Inflammatory macrophage treated with lipopolysaccharide for 4 hours (primary cell): ENCODE measurements around the gene B3GAT1.
A peak's percentile ranks its signal among the peaks of the same experiment; 100 is the strongest.
"Not testable (repeated sequence)": the region's sequence is repeated elsewhere in the genome, so short reads cannot be mapped to it uniquely, and the experiment has no call there.

Experiments
- DNase-seq: peaks from one replicate; pipeline ENCODE4 v3.0.0-alpha.2; 2020

Gene B3GAT1

GRCh38 chr11:134352111-134352510, 59.9 kb downstream of the B3GAT1 start:
- DNase-seq: no peak

GRCh38 chr11:134350381-134350780, 61.7 kb downstream of the B3GAT1 start:
- no peak for DNase-seq

GRCh38 chr11:134349802-134350355, 62.2 kb downstream of the B3GAT1 start:
- DNase-seq: no peak

- DNase-seq: no peak
These were observed 62.8 kb downstream of the B3GAT1 start for GRCh38 chr11:134349109-134349801.

GRCh38 chr11:134347441-134347840, 64.6 kb downstream of the B3GAT1 start:
- no peak for DNase-seq

- DNase-seq: no peak
These were observed 65.1 kb downstream of the B3GAT1 start for GRCh38 chr11:134346976-134347350.

GRCh38 chr11:134346101-134346975, 65.7 kb downstream of the B3GAT1 start:
- no peak for DNase-seq

- DNase-seq: no peak
These were observed 66.8 kb downstream of the B3GAT1 start for GRCh38 chr11:134345237-134345550.

GRCh38 chr11:134344497-134345236, 67.4 kb downstream of the B3GAT1 start:
- not testable (repeated sequence) for DNase-seq

- DNase-seq: no peak
These were observed 68.4 kb downstream of the B3GAT1 start for GRCh38 chr11:134343646-134344045.

GRCh38 chr11:134342572-134343340, 69.3 kb downstream of the B3GAT1 start:
- DNase-seq: no peak

GRCh38 chr11:134341805-134342571, 70.1 kb downstream of the B3GAT1 start:
- no peak for DNase-seq

- DNase-seq: no peak
These were observed 71.6 kb downstream of the B3GAT1 start for GRCh38 chr11:134340354-134340964.

- DNase-seq: no peak
These were observed 72.3 kb downstream of the B3GAT1 start for GRCh38 chr11:134339756-134340155.

GRCh38 chr11:134338654-134339053, 73.4 kb downstream of the B3GAT1 start:
- no peak for DNase-seq

GRCh38 chr11:134338068-134338467, 74.0 kb downstream of the B3GAT1 start:
- no peak for DNase-seq

- DNase-seq: no peak
These were observed 75.0 kb downstream of the B3GAT1 start for GRCh38 chr11:134337051-134337450.

- DNase-seq: no peak
These were observed 77.1 kb downstream of the B3GAT1 start for GRCh38 chr11:134334796-134335571.

GRCh38 chr11:134333946-134334345, 78.1 kb downstream of the B3GAT1 start:
- DNase-seq: peak; percentile 73

GRCh38 chr11:134333312-134333711, 78.7 kb downstream of the B3GAT1 start:
- no peak for DNase-seq
